BJ (cell line): ENCODE measurements around the gene EIF4A2. TPM values are rescaled to one million over a fixed set of nuclear protein-coding genes. Genes with fewer than 3 reads are reported as not detected.
A peak's percentile ranks its signal among the peaks of the same experiment; 100 is the strongest.

Experiments used
- CTCF ChIA-PET: fragments of 350-600 bp; formaldehyde crosslinking; extraction: SDS; loops from one replicate; lab custom pipeline; 2021; ENCODE audit warnings: antibody characterized with exemption, inconsistent platforms; lab: Yijun Ruan, JAX
- POLR2A ChIA-PET: fragments of 300-600 bp; sonication (Branson Sonifier 250); formaldehyde crosslinking; extraction: SDS; loops from one replicate; lab custom pipeline; 2021; ENCODE audit warnings: antibody characterized with exemption; lab: Charles Lee
- DNase-seq: peaks from one replicate; pipeline ENCODE4 v3.0.0-alpha.2; 2011; ENCODE audit warnings: low read depth
- H3K27me3 ChIP-seq: 2 replicates; pipeline ENCODE4 v1.6.0; 2011; ENCODE audit warnings: low read length; ENCODE audit not compliant: control insufficient read depth, insufficient read depth
- H3K36me3 ChIP-seq: 2 replicates; pipeline ENCODE4 v1.5.1; 2011; ENCODE audit warnings: low read length; ENCODE audit not compliant: control insufficient read depth, insufficient read depth
- H3K4me3 ChIP-seq: 2 replicates; pipeline ENCODE4 v1.5.1; 2011; ENCODE audit warnings: low read depth, mild to moderate bottlenecking, control low read depth, low read length
- CTCF ChIP-seq: IDR thresholded peaks from 2 replicates; pipeline ENCODE4 v1.5.1; 2011; ENCODE audit warnings: low read depth, mild to moderate bottlenecking, control low read depth, inconsistent platforms, low read length, moderate library complexity; ENCODE audit not compliant: insufficient read depth
- polyA plus RNA-seq: library from polyadenylated mRNA; depleted of rRNA; stranded (reverse); fragments of >200 nt; gene quantifications from 2 replicates; pipeline ENCODE4 v1.2.3, GENCODE V29; 2011

The EIF4A2 gene
- polyA plus RNA-seq, 1 experiment, result 210 TPM

- Histone ChIP-seq H3K27me3 (no peaks in the 10 kb centered on the region), H3K36me3 (peaks cover 12% of the 10 kb centered on the region), H3K4me3 (peak overlapping the region; percentile 93)
- POLR2A ChIA-PET, result no interaction called here
- TF ChIP-seq CTCF, result no peak
- no peak for DNase-seq
- CTCF ChIA-PET, result interaction anchor here (1.2 to 1.8 kb wide), 3 partner anchors 37 to 381 kb away, joined by 3 to 10 read pairs (median 5); no protein-coding TSS in a partner anchor
Observed at GRCh38 chr3:186784820-186785494, 1.6 kb downstream of the EIF4A2 start.

GRCh38 chr3:186785495-186786018 lies 2.2 kb downstream of the EIF4A2 start:
- H3K36me3 ChIP-seq, result peaks cover 12% of the 10 kb centered on the region
- peak overlapping the region; percentile 93 for H3K4me3 ChIP-seq
- no peaks in the 10 kb centered on the region for H3K27me3 ChIP-seq
- POLR2A ChIA-PET, result no interaction called here
- DNase-seq, result no peak
- no peak for TF ChIP-seq CTCF
- CTCF ChIA-PET, result interaction anchor here (1.2 kb wide), 1 partner anchor 36 kb away, joined by 5 read pairs; no protein-coding TSS in a partner anchor

GRCh38 chr3:186786922-186787321 lies 3.5 kb downstream of the EIF4A2 start:
- peaks cover 12% of the 10 kb centered on the region for H3K36me3 ChIP-seq
- 0 out of 2 replicates have a peak overlapping the region, but pooled peaks have one; percentile 3 for H3K4me3 ChIP-seq
- POLR2A ChIA-PET, result no interaction called here
- no peaks in the 10 kb centered on the region for H3K27me3 ChIP-seq
- CTCF ChIA-PET, result no interaction called here
- no peak for TF ChIP-seq CTCF
- no peak for DNase-seq

- ChIA-PET POLR2A (interaction anchor here (0.7 kb wide), 1 partner anchor 173 kb away, joined by 3 read pairs; no protein-coding TSS in a partner anchor), CTCF (interaction anchor here (0.6 kb wide), 1 partner anchor 221 kb away, joined by 3 read pairs; no protein-coding TSS in a partner anchor)
- H3K27me3 ChIP-seq, result no peaks in the 10 kb centered on the region
- no peak for TF ChIP-seq CTCF
- H3K36me3 ChIP-seq, result peaks cover 12% of the 10 kb centered on the region
- H3K4me3 ChIP-seq, result no peak overlapping the region
- DNase-seq, result no peak
Observed at GRCh38 chr3:186787642-186788481, 4.5 kb downstream of the EIF4A2 start.
